Measurements from ENCODE around the gene HCFC1. TPM values are rescaled to one million over a fixed set of nuclear protein-coding genes. Genes with fewer than 3 reads are reported as not detected.

The HCFC1 gene
- total and polyA plus RNA-seq, 3 donors from 2014 or later = 32.3 to 115 (median 102) TPM

GRCh38 chrX:153965406-153965805 lies 6.2 kb downstream of the HCFC1 start:
- no peak overlapping the region for H3K4me3 ChIP-seq
- no peak for DNase-seq
- H3K27ac ChIP-seq = no peak overlapping the region
- no peaks in the 10 kb centered on the region for H3K9me3 ChIP-seq
- no peaks in the 10 kb centered on the region for H3K27me3 ChIP-seq
- intact Hi-C loops (cut with DNase I; ENCODE audit: low total_unique reads) = no loop called here
- H3K36me3 ChIP-seq (ENCODE audit: low read depth, missing control alignments) = no peaks in the 10 kb centered on the region
- WGBS, 2 donors = 80 to 85% methylated on average over 2 to 5 of the region's 5 CpGs
- TF ChIP-seq POLR2A (IDR thresholded peaks at IDR 0.05) (no peak), CTCF (IDR thresholded peaks at IDR 0.05) (no peak)
- H3K4me1 ChIP-seq = peaks cover 19% of the 10 kb centered on the region

- TF ChIP-seq CTCF (IDR thresholded peaks at IDR 0.05) (no peak), POLR2A (IDR thresholded peaks at IDR 0.05) (no peak)
- DNase-seq = no peak
- H3K27me3 ChIP-seq = no peaks in the 10 kb centered on the region
- 80 to 85% methylated on average over 2 to 13 of the region's 14 CpGs for WGBS, 2 donors
- H3K36me3 ChIP-seq (ENCODE audit: low read depth, missing control alignments) = no peaks in the 10 kb centered on the region
- peaks cover 19% of the 10 kb centered on the region for H3K4me1 ChIP-seq
- intact Hi-C loops (cut with DNase I; ENCODE audit: low total_unique reads) = no loop called here
- H3K27ac ChIP-seq = no peak overlapping the region
- no peak overlapping the region for H3K4me3 ChIP-seq
- no peaks in the 10 kb centered on the region for H3K9me3 ChIP-seq
Measured at GRCh38 chrX:153964105-153964504, 7.5 kb downstream of the HCFC1 start.

- Histone ChIP-seq H3K9me3 (no peaks in the 10 kb centered on the region), H3K4me1 (peaks cover 15% of the 10 kb centered on the region), H3K36me3 (ENCODE audit: low read depth, missing control alignments) (no peaks in the 10 kb centered on the region), H3K27ac (no peak overlapping the region), H3K4me3 (no peak overlapping the region), H3K27me3 (no peaks in the 10 kb centered on the region)
- 33 to 80% methylated on average over 1 to 3 of the region's 12 CpGs for WGBS, 2 donors
- DNase-seq = no peak
- no peak for TF ChIP-seq POLR2A (IDR thresholded peaks at IDR 0.05)
- no peak for TF ChIP-seq CTCF (IDR thresholded peaks at IDR 0.05)
- intact Hi-C loops (cut with DNase I; ENCODE audit: low total_unique reads) = no loop called here
Measured at GRCh38 chrX:153963546-153963945, 8.1 kb downstream of the HCFC1 start.

- Histone ChIP-seq H3K4me1 (peaks cover 7% of the 10 kb centered on the region), H3K4me3 (no peak overlapping the region), H3K9me3 (no peaks in the 10 kb centered on the region), H3K36me3 (ENCODE audit: low read depth, missing control alignments) (no peaks in the 10 kb centered on the region), H3K27ac (no peak overlapping the region), H3K27me3 (no peaks in the 10 kb centered on the region)
- 77 to 87% methylated on average over 2 to 11 of the region's 11 CpGs for WGBS, 2 donors
- no peak for DNase-seq
- TF ChIP-seq POLR2A (IDR thresholded peaks at IDR 0.05) (no peak), CTCF (IDR thresholded peaks at IDR 0.05) (no peak)
- intact Hi-C loops (cut with DNase I; ENCODE audit: low total_unique reads) = no loop called here
Measured at GRCh38 chrX:153961292-153961691, 10.3 kb downstream of the HCFC1 start.

- TF ChIP-seq CTCF (IDR thresholded peaks at IDR 0.05) (no peak), POLR2A (IDR thresholded peaks at IDR 0.05) (no peak)
- intact Hi-C loops (cut with DNase I; ENCODE audit: low total_unique reads) = no loop called here
- no peak overlapping the region for H3K27ac ChIP-seq
- DNase-seq = no peak
- no peak overlapping the region for H3K4me3 ChIP-seq
- H3K4me1 ChIP-seq = peaks cover 7% of the 10 kb centered on the region
- no peaks in the 10 kb centered on the region for H3K27me3 ChIP-seq
- WGBS, 2 donors = 86 to 90% methylated on average over 10 to 22 of the region's 22 CpGs
- H3K9me3 ChIP-seq = no peaks in the 10 kb centered on the region
- no peaks in the 10 kb centered on the region for H3K36me3 ChIP-seq (ENCODE audit: low read depth, missing control alignments)
Measured at GRCh38 chrX:153960786-153961185, 10.8 kb downstream of the HCFC1 start.

Measured in testis (tissue), 3 donors.